Fibroblast of skin of right quadriceps (primary cell): ENCODE measurements around the gene JARID2.
A peak's percentile ranks its signal among the peaks of the same experiment; 100 is the strongest.

Experiments
- DNase-seq: peaks from one replicate; pipeline ENCODE4 v3.0.0-alpha.2; 2013

The JARID2 gene

DNA sequence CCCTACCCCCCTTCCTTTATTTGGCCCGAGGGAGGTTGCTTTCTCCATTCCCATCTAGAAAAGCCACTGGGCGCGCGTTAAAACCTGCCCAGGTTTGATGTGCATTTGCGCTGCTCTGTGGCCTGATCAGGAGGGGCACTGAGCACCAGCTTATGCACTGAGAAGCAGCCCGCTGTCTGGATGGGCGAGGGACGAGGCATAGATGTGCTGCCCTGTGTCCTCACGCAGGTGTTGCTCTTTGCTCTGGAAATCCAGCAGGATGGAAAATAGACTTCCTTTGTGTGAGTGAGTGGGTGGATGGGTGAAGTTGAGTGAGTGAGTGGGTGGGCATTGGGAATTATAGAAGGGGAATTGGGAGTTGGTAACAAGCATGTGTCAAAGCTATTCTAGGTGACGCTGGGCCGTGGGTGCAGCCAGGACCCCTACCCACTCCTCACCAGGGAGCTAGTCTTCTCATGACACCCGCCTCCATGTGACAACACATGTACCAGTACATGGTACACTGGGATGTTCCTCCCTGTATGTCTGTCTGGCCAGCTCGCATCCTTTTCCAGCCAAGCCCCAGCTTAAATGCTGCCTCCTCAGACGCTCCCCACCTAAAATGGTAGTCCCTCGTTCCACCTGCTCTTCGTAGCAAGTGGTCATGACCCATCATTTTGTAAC lies 254.3 kb downstream of the JARID2 start:
- DNase-seq, result no peak

- no peak for DNase-seq
Measured at GRCh38 chr6:15500901-15501825, 255.3 kb downstream of the JARID2 start.

- peak; percentile 73 for DNase-seq
Measured at GRCh38 chr6:15501826-15502445, 256.1 kb downstream of the JARID2 start.

DNA sequence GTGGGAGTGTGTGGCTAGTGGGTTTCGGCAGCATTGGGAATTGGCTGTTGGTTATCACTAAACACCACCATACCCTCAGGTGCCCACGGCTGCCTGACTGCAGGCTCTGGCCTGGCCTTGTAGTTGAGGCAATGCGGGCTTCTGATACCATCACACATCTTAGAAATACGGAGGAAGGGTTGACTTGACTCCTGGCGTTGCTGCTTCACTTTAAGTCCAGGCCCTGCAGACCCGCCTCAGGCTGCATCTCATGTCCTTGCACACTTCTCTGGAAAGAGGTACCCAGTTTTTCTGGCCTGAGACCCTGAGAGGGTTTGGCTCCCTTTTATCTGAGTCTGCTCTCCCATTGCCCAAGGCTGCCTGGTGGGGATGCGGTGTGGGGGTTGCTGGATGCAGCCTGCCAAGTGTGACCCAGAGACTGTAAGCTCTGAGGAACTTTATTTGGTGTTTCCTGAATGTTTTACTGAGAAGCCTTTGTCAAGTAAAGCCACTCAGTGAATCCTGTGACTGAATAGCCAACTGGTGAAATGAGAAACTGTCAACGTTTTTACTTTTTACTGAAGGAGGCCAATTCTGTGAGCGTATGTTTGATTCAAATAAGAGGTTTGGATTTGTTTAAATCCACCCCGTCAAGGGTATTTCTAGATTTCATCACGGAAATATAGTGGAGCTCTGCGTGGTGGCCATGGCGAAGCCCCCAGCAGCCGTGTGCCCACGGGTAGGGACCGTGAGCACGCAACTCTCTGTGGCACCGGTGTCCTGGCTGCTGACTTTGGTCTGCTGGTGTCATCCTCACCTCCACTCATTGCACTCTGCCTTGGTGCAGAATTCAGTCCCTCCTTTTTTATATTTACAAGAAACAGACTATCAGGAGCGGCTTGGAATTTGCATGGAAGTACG lies 256.8 kb downstream of the JARID2 start:
- no peak for DNase-seq

DNA sequence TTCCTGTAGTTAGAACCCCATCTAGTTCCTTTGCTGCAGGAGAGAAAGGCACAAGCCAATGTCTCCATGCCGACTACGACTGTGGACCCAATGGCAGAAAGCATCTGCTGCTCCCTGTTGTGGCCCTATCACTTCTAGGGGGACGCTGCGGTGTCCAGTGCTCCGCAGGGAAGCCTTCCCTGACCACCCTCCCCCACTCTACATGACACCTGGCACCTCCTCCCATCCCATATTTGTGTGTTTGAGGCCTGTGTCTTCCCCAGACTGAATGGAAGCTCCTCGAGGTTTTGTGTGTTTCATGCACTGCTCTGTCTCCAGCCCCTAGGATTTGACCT lies 257.4 kb downstream of the JARID2 start:
- no peak for DNase-seq

- no peak for DNase-seq
Measured at GRCh38 chr6:15504040-15504495, 258.2 kb downstream of the JARID2 start.

GRCh38 chr6:15504581-15505350 lies 258.9 kb downstream of the JARID2 start:
- peak; percentile 98 for DNase-seq

GRCh38 chr6:15505463-15505918 lies 259.6 kb downstream of the JARID2 start:
- no peak for DNase-seq

GRCh38 chr6:15506066-15506465 lies 260.2 kb downstream of the JARID2 start:
- DNase-seq, result no peak

DNA sequence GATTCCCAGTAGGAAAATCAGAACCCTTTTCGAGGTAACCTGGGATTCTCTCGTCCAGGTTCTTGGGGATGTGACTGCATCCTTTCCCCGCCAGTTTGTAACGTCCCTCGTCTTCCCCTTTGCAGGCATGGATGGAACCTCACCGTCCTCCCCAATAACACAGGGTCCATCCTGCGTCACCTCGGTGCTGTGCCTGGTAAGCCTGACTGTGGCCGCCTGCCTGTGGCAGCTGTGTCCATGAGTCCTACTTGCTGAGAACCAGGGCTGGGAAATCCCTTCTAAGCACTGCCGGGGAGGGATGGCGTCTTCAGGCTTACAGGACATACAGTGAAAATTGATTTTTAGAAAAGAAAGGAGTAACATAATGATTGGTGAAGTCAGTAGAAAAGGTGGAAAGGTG lies 261.4 kb downstream of the JARID2 start:
- DNase-seq, result no peak

- DNase-seq, result no peak
Measured at GRCh38 chr6:15507746-15508145, 261.9 kb downstream of the JARID2 start.

DNA sequence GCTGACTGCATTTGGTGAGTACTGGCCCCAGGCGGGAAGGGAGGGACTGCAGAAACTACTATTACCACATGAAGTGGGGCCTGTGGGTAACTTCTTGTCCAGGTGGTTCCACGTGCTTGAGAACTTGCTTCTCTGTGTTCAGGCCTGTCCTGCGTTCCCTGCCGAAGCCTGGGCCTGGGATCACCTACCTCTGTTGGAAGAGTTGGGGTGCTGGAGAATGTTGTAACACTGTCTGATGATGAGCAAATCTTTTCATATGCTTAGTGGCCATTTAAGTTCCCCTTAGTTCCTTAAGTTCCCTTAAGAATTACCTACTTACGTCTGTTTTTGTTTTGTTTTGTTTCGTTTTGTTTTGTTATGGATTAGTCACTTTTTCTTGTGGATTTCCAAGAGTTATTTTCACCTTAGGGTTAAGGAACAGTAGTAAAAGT lies 262.6 kb downstream of the JARID2 start:
- no peak for DNase-seq

GRCh38 chr6:15508931-15509330 lies 263.1 kb downstream of the JARID2 start:
- no peak for DNase-seq

- no peak for DNase-seq
Measured at GRCh38 chr6:15509335-15509933, 263.6 kb downstream of the JARID2 start.

GRCh38 chr6:15510121-15510520 lies 264.3 kb downstream of the JARID2 start:
- no peak for DNase-seq

GRCh38 chr6:15510536-15511247 lies 264.8 kb downstream of the JARID2 start:
- no peak for DNase-seq

GRCh38 chr6:15511248-15512125 lies 265.6 kb downstream of the JARID2 start:
- DNase-seq, result no peak

DNA sequence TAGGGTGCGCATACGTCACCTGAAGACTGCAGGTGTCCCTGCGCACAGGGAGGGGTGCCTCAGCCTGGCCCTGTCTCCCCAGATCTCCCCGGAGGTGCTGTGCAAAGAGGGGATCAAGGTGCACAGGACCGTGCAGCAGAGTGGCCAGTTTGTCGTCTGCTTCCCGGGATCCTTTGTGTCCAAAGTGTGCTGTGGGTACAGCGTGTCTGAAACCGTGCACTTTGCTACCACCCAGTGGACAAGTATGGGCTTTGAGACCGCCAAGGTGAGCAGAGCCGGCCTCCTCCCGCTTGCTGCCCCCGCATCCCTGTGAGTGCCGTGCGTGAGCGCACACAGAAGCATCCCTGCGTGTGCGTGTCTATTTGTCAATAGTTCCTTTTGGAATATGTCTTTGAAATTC lies 266.3 kb downstream of the JARID2 start:
- no peak for DNase-seq

DNA sequence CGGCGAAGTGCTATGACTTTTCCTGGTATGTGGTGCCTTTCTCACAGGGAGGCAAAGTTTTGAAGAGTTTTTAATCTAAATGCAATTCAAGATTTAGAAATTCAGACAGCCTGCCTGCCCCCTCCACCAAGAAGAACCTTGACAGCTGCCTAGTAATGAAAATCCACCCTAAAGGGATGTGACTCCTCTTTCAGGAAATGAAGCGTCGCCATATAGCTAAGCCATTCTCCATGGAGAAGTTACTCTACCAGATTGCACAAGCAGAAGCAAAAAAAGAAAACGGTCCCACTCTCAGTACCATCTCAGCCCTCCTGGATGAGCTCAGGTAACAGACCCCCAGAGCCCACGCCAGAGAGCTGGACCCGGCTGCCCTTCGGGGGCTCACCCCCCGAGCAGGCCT lies 266.9 kb downstream of the JARID2 start:
- DNase-seq, result no peak
